Measurements from ENCODE around the gene ARID1B.

ARID1B gene

GRCh38 chr6:156791320-156791850 lies 14.2 kb downstream of the ARID1B start:
- Histone ChIP-seq H3K4me1 (ENCODE audit: control insufficient read depth in 1 of 2, insufficient read depth in 2 of 2, low read length in 2 of 2) (peaks cover 18 to 37% of the 10 kb centered on the region in 2 donors), H3K27ac (ENCODE audit: low read depth, low read length) (no peak overlapping the region), H3K4me3 (ENCODE audit: low read depth in 1 of 2, low read length in 2 of 2) (peak overlapping the region in 1 of 2 donors; percentile 5), H3K36me3 (ENCODE audit: control insufficient read depth in 1 of 2, insufficient read depth in 2 of 2, low read length in 2 of 2) (no peaks in the 10 kb centered on the region), H3K27me3 (ENCODE audit: control insufficient read depth in 1 of 2, insufficient read depth in 2 of 2, low read length in 2 of 2) (no peaks in the 10 kb centered on the region), H3K9ac (ENCODE audit: low read depth in 1 of 2, low read length in 2 of 2) (no peak overlapping the region), H3K9me3 (ENCODE audit: control insufficient read depth in 1 of 2, low read length in 2 of 2) (no peaks in the 10 kb centered on the region)

GRCh38 chr6:156793200-156793599 lies 16.0 kb downstream of the ARID1B start:
- H3K9ac ChIP-seq (ENCODE audit: low read depth in 1 of 2, low read length in 2 of 2) = no peak overlapping the region
- H3K4me1 ChIP-seq (ENCODE audit: control insufficient read depth in 1 of 2, insufficient read depth in 2 of 2, low read length in 2 of 2) = peaks cover 18 to 26% of the 10 kb centered on the region in 2 donors
- no peaks in the 10 kb centered on the region for H3K36me3 ChIP-seq (ENCODE audit: control insufficient read depth in 1 of 2, insufficient read depth in 2 of 2, low read length in 2 of 2)

DNA sequence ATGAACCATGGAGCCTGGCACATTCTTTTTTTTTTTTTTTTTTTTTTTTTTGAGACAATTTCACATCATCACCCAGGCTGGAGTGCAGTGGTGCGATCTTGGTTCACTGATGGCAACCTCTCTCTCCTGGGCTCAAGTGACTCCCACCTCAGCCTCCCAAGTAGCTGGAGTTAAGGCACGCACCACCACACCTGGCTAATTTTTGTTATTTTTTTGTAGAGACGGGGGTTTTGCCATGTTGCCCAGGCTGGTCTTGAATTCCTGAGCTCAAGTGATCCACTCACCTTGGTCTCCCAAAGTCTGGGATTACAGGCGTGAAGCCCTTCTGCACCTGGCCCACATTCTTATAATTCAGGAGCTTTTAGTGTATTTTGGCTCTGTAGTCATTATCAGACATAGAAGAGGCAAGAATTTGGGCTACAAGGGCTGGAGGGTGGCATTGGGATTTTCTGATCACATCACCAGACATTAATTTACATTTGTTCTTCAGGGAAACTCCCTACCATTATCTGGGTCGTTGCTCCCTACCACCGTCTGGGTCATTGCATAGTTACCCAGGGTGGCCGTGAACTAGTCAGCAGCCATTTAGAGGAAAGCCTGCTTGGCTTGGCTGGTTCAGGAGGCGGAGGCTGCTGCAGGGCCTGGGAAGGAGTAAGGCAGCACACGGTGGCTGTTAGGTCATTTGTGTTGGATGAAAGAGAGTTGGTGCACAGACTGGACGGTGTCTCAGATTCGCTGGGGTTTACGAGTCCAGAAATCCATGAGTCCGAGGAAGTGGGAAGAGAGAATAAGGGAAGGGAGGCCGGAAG lies 17.6 kb downstream of the ARID1B start:
- no peak overlapping the region for H3K4me3 ChIP-seq (ENCODE audit: low read depth in 1 of 2, low read length in 2 of 2)
- no peak overlapping the region for H3K9ac ChIP-seq (ENCODE audit: low read depth in 1 of 2, low read length in 2 of 2)
- no peak overlapping the region for H3K27ac ChIP-seq (ENCODE audit: low read depth, low read length)
- peaks cover 18 to 20% of the 10 kb centered on the region in 2 donors for H3K4me1 ChIP-seq (ENCODE audit: control insufficient read depth in 1 of 2, insufficient read depth in 2 of 2, low read length in 2 of 2)
- no peaks in the 10 kb centered on the region for H3K27me3 ChIP-seq (ENCODE audit: control insufficient read depth in 1 of 2, insufficient read depth in 2 of 2, low read length in 2 of 2)
- H3K36me3 ChIP-seq (ENCODE audit: control insufficient read depth in 1 of 2, insufficient read depth in 2 of 2, low read length in 2 of 2) = no peaks in the 10 kb centered on the region
- no peaks in the 10 kb centered on the region for H3K9me3 ChIP-seq (ENCODE audit: control insufficient read depth in 1 of 2, low read length in 2 of 2)

More at GRCh38 chr6:156793200-156793599, 16.0 kb downstream of the ARID1B start:
- no peak overlapping the region for H3K27ac ChIP-seq (ENCODE audit: low read depth, low read length)
- no peaks in the 10 kb centered on the region for H3K9me3 ChIP-seq (ENCODE audit: control insufficient read depth in 1 of 2, low read length in 2 of 2)
- no peak overlapping the region for H3K4me3 ChIP-seq (ENCODE audit: low read depth in 1 of 2, low read length in 2 of 2)
- H3K27me3 ChIP-seq (ENCODE audit: control insufficient read depth in 1 of 2, insufficient read depth in 2 of 2, low read length in 2 of 2) = no peaks in the 10 kb centered on the region

DNA sequence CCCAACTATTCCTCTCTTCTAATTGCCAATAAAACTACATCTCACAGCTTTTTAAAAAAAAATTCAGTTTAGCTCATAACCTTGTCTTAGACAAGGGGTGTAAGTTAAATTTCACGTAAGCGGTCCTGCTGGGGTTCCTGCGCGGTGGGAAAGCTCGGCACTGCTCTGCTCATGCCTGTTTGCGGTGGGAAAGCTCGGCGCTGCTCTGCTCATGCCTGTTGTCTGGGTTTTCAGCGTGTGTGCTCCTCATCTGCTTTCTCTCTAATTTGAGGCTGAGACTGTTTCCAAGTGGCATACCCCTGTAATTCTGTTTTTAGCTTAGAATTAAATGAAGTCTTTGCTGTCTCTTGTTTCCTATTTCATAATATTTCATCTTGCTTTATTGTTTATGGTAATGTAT lies 18.6 kb downstream of the ARID1B start:
- no peak overlapping the region for H3K9ac ChIP-seq (ENCODE audit: low read depth in 1 of 2, low read length in 2 of 2)
- peaks cover 15 to 18% of the 10 kb centered on the region in 2 donors for H3K4me1 ChIP-seq (ENCODE audit: control insufficient read depth in 1 of 2, insufficient read depth in 2 of 2, low read length in 2 of 2)
- H3K4me3 ChIP-seq (ENCODE audit: low read depth in 1 of 2, low read length in 2 of 2) = peak overlapping the region in 1 of 2 donors; percentile 26
- H3K27ac ChIP-seq (ENCODE audit: low read depth, low read length) = no peak overlapping the region
- H3K36me3 ChIP-seq (ENCODE audit: control insufficient read depth in 1 of 2, insufficient read depth in 2 of 2, low read length in 2 of 2) = no peaks in the 10 kb centered on the region
- no peaks in the 10 kb centered on the region for H3K27me3 ChIP-seq (ENCODE audit: control insufficient read depth in 1 of 2, insufficient read depth in 2 of 2, low read length in 2 of 2)
- no peaks in the 10 kb centered on the region for H3K9me3 ChIP-seq (ENCODE audit: control insufficient read depth in 1 of 2, low read length in 2 of 2)

- Histone ChIP-seq H3K36me3 (ENCODE audit: control insufficient read depth in 1 of 2, insufficient read depth in 2 of 2, low read length in 2 of 2) (no peaks in the 10 kb centered on the region), H3K9ac (ENCODE audit: low read depth in 1 of 2, low read length in 2 of 2) (no peak overlapping the region), H3K9me3 (ENCODE audit: control insufficient read depth in 1 of 2, low read length in 2 of 2) (no peaks in the 10 kb centered on the region), H3K27me3 (ENCODE audit: control insufficient read depth in 1 of 2, insufficient read depth in 2 of 2, low read length in 2 of 2) (no peaks in the 10 kb centered on the region), H3K4me3 (ENCODE audit: low read depth in 1 of 2, low read length in 2 of 2) (no peak overlapping the region), H3K4me1 (ENCODE audit: control insufficient read depth in 1 of 2, insufficient read depth in 2 of 2, low read length in 2 of 2) (peaks cover 7 to 10% of the 10 kb centered on the region in 2 donors), H3K27ac (ENCODE audit: low read depth, low read length) (no peak overlapping the region)
Observed at GRCh38 chr6:156796627-156797026, 19.4 kb downstream of the ARID1B start.

DNA sequence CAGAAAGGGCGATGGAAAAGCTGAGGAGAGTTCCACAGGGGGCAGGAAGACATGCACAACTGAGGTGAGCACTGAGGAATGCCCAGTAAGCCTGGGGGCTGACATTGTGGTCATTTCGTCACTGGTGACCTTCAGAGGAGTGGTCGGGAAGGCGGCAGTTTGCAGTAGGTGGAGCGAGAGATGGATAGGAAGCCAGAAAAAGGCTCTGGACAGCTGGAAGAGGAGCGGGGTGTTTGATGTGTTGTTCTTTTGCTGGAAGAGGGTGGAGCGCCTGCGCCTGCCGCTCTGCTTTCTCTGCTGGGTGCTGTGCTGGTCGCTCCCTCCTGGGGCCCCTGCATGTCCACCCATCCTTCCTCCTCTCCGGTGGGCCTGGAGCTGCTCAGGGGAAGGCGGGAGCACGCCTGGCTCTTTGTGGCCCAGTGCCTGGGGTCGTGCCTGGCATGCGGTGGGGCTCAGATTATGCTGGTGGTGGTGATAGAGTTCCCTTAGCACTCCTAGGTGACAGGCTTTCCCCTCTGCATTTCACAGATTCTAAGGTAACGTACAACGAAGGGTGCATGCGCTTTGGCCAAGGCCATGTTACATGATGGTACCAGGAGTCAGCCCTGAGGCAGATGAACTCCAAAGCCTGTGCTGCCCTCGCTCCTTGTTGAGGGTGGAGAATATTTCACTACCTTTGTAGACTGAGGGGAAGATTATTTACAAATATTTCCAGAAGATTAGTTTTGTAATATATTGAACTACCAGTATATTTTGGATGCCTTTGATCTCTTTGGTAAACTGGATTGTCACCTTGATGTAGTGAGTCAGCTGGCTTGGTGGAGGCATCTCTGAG lies 20.9 kb downstream of the ARID1B start:
- Histone ChIP-seq H3K9ac (ENCODE audit: low read depth in 1 of 2, low read length in 2 of 2) (no peak overlapping the region), H3K4me3 (ENCODE audit: low read depth in 1 of 2, low read length in 2 of 2) (no peak overlapping the region), H3K27me3 (ENCODE audit: control insufficient read depth in 1 of 2, insufficient read depth in 2 of 2, low read length in 2 of 2) (no peaks in the 10 kb centered on the region), H3K4me1 (ENCODE audit: control insufficient read depth in 1 of 2, insufficient read depth in 2 of 2, low read length in 2 of 2) (peaks cover 5 to 9% of the 10 kb centered on the region in 2 donors), H3K27ac (ENCODE audit: low read depth, low read length) (no peak overlapping the region), H3K36me3 (ENCODE audit: control insufficient read depth in 1 of 2, insufficient read depth in 2 of 2, low read length in 2 of 2) (no peaks in the 10 kb centered on the region), H3K9me3 (ENCODE audit: control insufficient read depth in 1 of 2, low read length in 2 of 2) (no peaks in the 10 kb centered on the region)

GRCh38 chr6:156801712-156802111 lies 24.5 kb downstream of the ARID1B start:
- H3K36me3 ChIP-seq (ENCODE audit: control insufficient read depth in 1 of 2, insufficient read depth in 2 of 2, low read length in 2 of 2) = no peaks in the 10 kb centered on the region
- H3K27me3 ChIP-seq (ENCODE audit: control insufficient read depth in 1 of 2, insufficient read depth in 2 of 2, low read length in 2 of 2) = no peaks in the 10 kb centered on the region
- no peak overlapping the region for H3K9ac ChIP-seq (ENCODE audit: low read depth in 1 of 2, low read length in 2 of 2)
- no peaks in the 10 kb centered on the region for H3K4me1 ChIP-seq (ENCODE audit: control insufficient read depth in 1 of 2, insufficient read depth in 2 of 2, low read length in 2 of 2)
- H3K9me3 ChIP-seq (ENCODE audit: control insufficient read depth in 1 of 2, low read length in 2 of 2) = no peaks in the 10 kb centered on the region
- no peak overlapping the region for H3K27ac ChIP-seq (ENCODE audit: low read depth, low read length)
- no peak overlapping the region for H3K4me3 ChIP-seq (ENCODE audit: low read depth in 1 of 2, low read length in 2 of 2)

DNA sequence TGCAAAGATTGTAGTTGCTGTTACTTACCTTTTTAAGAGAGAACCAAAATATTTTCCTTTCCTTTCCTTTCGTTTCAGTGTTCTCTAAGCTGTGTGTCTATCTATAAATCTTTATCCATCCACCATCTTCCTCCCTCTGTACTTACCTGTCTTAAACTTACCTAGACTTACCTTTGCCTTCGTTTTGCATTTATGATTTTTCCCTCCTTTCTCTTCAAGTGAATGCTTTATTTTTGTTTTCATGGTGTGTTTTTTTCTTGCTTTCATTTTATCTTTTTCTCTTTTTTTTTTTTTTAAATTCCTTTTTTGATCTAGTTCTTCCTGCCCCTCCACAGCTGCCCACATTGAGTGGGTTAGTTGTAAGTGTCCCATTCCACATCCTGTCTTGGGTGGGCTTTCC lies 26.2 kb downstream of the ARID1B start:
- no peaks in the 10 kb centered on the region for H3K27me3 ChIP-seq (ENCODE audit: control insufficient read depth in 1 of 2, insufficient read depth in 2 of 2, low read length in 2 of 2)
- H3K27ac ChIP-seq (ENCODE audit: low read depth, low read length) = no peak overlapping the region
- H3K9ac ChIP-seq (ENCODE audit: low read depth in 1 of 2, low read length in 2 of 2) = no peak overlapping the region
- H3K4me1 ChIP-seq (ENCODE audit: control insufficient read depth in 1 of 2, insufficient read depth in 2 of 2, low read length in 2 of 2) = peaks cover 0 to 8% of the 10 kb centered on the region in 2 donors
- no peaks in the 10 kb centered on the region for H3K9me3 ChIP-seq (ENCODE audit: control insufficient read depth in 1 of 2, low read length in 2 of 2)
- H3K4me3 ChIP-seq (ENCODE audit: low read depth in 1 of 2, low read length in 2 of 2) = no peak overlapping the region
- no peaks in the 10 kb centered on the region for H3K36me3 ChIP-seq (ENCODE audit: control insufficient read depth in 1 of 2, insufficient read depth in 2 of 2, low read length in 2 of 2)

DNA sequence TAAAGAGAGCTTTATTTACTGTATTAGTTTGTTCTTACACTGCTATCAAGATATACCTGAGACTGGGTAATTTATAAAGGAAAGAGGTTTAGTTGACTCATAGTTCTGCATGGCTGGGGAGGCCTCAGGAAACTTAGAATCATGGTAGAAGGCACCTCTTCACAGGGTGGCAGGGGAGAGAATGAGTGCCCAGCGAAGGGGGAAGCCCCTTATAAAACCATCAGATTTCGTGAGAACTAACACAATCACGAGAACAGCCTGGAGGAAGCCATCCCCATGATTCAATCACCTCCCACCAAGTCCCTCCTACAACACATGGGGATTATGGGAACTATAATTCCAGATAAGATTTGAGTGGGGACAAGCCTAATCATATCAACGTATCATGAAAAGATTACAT lies 27.2 kb downstream of the ARID1B start:
- no peak overlapping the region for H3K27ac ChIP-seq (ENCODE audit: low read depth, low read length)
- H3K36me3 ChIP-seq (ENCODE audit: control insufficient read depth in 1 of 2, insufficient read depth in 2 of 2, low read length in 2 of 2) = no peaks in the 10 kb centered on the region
- no peak overlapping the region for H3K4me3 ChIP-seq (ENCODE audit: low read depth in 1 of 2, low read length in 2 of 2)
- H3K9me3 ChIP-seq (ENCODE audit: control insufficient read depth in 1 of 2, low read length in 2 of 2) = no peaks in the 10 kb centered on the region
- H3K27me3 ChIP-seq (ENCODE audit: control insufficient read depth in 1 of 2, insufficient read depth in 2 of 2, low read length in 2 of 2) = no peaks in the 10 kb centered on the region
- H3K4me1 ChIP-seq (ENCODE audit: control insufficient read depth in 1 of 2, insufficient read depth in 2 of 2, low read length in 2 of 2) = peaks cover 0 to 9% of the 10 kb centered on the region in 2 donors
- no peak overlapping the region for H3K9ac ChIP-seq (ENCODE audit: low read depth in 1 of 2, low read length in 2 of 2)

- Histone ChIP-seq H3K27ac (ENCODE audit: low read depth, low read length) (no peak overlapping the region), H3K9me3 (ENCODE audit: control insufficient read depth in 1 of 2, low read length in 2 of 2) (no peaks in the 10 kb centered on the region), H3K9ac (ENCODE audit: low read depth in 1 of 2, low read length in 2 of 2) (no peak overlapping the region), H3K27me3 (ENCODE audit: control insufficient read depth in 1 of 2, insufficient read depth in 2 of 2, low read length in 2 of 2) (no peaks in the 10 kb centered on the region), H3K36me3 (ENCODE audit: control insufficient read depth in 1 of 2, insufficient read depth in 2 of 2, low read length in 2 of 2) (no peaks in the 10 kb centered on the region), H3K4me1 (ENCODE audit: control insufficient read depth in 1 of 2, insufficient read depth in 2 of 2, low read length in 2 of 2) (peaks cover 0 to 9% of the 10 kb centered on the region in 2 donors), H3K4me3 (ENCODE audit: low read depth in 1 of 2, low read length in 2 of 2) (no peak overlapping the region)
Observed at GRCh38 chr6:156806155-156806554, 29.0 kb downstream of the ARID1B start.
